Osteocyte (in vitro differentiated cells): ENCODE measurements around the gene CC2D2A. TPM values are rescaled to one million over a fixed set of nuclear protein-coding genes. Genes with fewer than 3 reads are reported as not detected.

ENCODE experiments used
- DNase-seq: peaks from one replicate; pipeline ENCODE4 v3.0.0; 2021; ENCODE audit warnings: mixed read lengths; ENCODE audit not compliant: unreplicated experiment; ENCODE audit errors: extremely low spot score
- H3K27ac Mint-ChIP-seq: one replicate; pipeline ENCODE4 v1.8.0; 2021; ENCODE audit warnings: mild to moderate bottlenecking, mixed read lengths; ENCODE audit not compliant: unreplicated experiment
- H3K27me3 Mint-ChIP-seq: one replicate; pipeline ENCODE4 v1.8.0; 2021; ENCODE audit warnings: mixed read lengths; ENCODE audit not compliant: unreplicated experiment
- H3K36me3 Mint-ChIP-seq: one replicate; pipeline ENCODE4 v1.8.0; 2021; ENCODE audit warnings: mixed read lengths; ENCODE audit not compliant: unreplicated experiment
- H3K4me1 Mint-ChIP-seq: one replicate; pipeline ENCODE4 v1.8.0; 2021; ENCODE audit warnings: mixed read lengths; ENCODE audit not compliant: unreplicated experiment
- H3K4me3 Mint-ChIP-seq: one replicate; pipeline ENCODE4 v1.8.0; 2021; ENCODE audit warnings: mild to moderate bottlenecking, moderate library complexity, mixed read lengths; ENCODE audit not compliant: unreplicated experiment
- H3K9me3 Mint-ChIP-seq: one replicate; pipeline ENCODE4 v1.8.0; 2021; ENCODE audit warnings: mixed read lengths; ENCODE audit not compliant: unreplicated experiment
- CTCF ChIP-seq: fragments of 200-600 bp; sonication (generic); IDR thresholded peaks from 2 replicates; pipeline ENCODE4 v1.5.0; 2021; ENCODE audit warnings: antibody characterized with exemption, mild to moderate bottlenecking, moderate library complexity
- total RNA-seq: library from RNA; stranded (reverse); gene quantifications from 2 replicates; pipeline ENCODE4 v1.2.1, GENCODE V29; 2021

The CC2D2A gene
- total RNA-seq, 1 donor from 2014 or later = 31.2 TPM

- Mint-ChIP-seq H3K27ac (no peak overlapping the region), H3K4me3 (no peak overlapping the region), H3K27me3 (no peaks in the 10 kb centered on the region), H3K4me1 (no peaks in the 10 kb centered on the region), H3K36me3 (peaks cover 40% of the 10 kb centered on the region), H3K9me3 (no peaks in the 10 kb centered on the region)
- no peak for TF ChIP-seq CTCF
- no peak for DNase-seq
These were observed 99.1 kb downstream of the CC2D2A start for GRCh38 chr4:15568821-15569220.

GRCh38 chr4:15569746-15570145 is 100.1 kb downstream of the CC2D2A start:
- peaks cover 2% of the 10 kb centered on the region for H3K4me1 Mint-ChIP-seq
- no peak overlapping the region for H3K4me3 Mint-ChIP-seq
- H3K27ac Mint-ChIP-seq = no peak overlapping the region
- no peak for DNase-seq
- H3K36me3 Mint-ChIP-seq = peaks cover 36% of the 10 kb centered on the region
- TF ChIP-seq CTCF = no peak
- no peaks in the 10 kb centered on the region for H3K27me3 Mint-ChIP-seq
- H3K9me3 Mint-ChIP-seq = no peaks in the 10 kb centered on the region

- H3K27ac Mint-ChIP-seq = no peak overlapping the region
- H3K36me3 Mint-ChIP-seq = peaks cover 10% of the 10 kb centered on the region
- H3K4me3 Mint-ChIP-seq = no peak overlapping the region
- no peaks in the 10 kb centered on the region for H3K27me3 Mint-ChIP-seq
- no peak for DNase-seq
- TF ChIP-seq CTCF = no peak
- no peaks in the 10 kb centered on the region for H3K9me3 Mint-ChIP-seq
- H3K4me1 Mint-ChIP-seq = peaks cover 2% of the 10 kb centered on the region
These were observed 106.3 kb downstream of the CC2D2A start for GRCh38 chr4:15575966-15576365.

GRCh38 chr4:15577508-15577907 is 107.8 kb downstream of the CC2D2A start:
- Mint-ChIP-seq H3K36me3 (peaks cover 18% of the 10 kb centered on the region), H3K9me3 (no peaks in the 10 kb centered on the region), H3K27me3 (no peaks in the 10 kb centered on the region), H3K27ac (no peak overlapping the region), H3K4me1 (peaks cover 9% of the 10 kb centered on the region), H3K4me3 (no peak overlapping the region)
- TF ChIP-seq CTCF = no peak
- DNase-seq = no peak

- no peak for TF ChIP-seq CTCF
- H3K4me3 Mint-ChIP-seq = no peak overlapping the region
- no peaks in the 10 kb centered on the region for H3K9me3 Mint-ChIP-seq
- H3K27ac Mint-ChIP-seq = no peak overlapping the region
- no peak for DNase-seq
- no peaks in the 10 kb centered on the region for H3K27me3 Mint-ChIP-seq
- H3K36me3 Mint-ChIP-seq = peaks cover 30% of the 10 kb centered on the region
- H3K4me1 Mint-ChIP-seq = peaks cover 8% of the 10 kb centered on the region
These were observed 115.1 kb downstream of the CC2D2A start for GRCh38 chr4:15584785-15585184.
